ENCODE measurements around the gene PPIL4. TPM values are rescaled to one million over a fixed set of nuclear protein-coding genes. Genes with fewer than 3 reads are reported as not detected.

PPIL4 gene
- total RNA-seq, 1 experiment from 2014 or later, result 36.9 TPM

DNA sequence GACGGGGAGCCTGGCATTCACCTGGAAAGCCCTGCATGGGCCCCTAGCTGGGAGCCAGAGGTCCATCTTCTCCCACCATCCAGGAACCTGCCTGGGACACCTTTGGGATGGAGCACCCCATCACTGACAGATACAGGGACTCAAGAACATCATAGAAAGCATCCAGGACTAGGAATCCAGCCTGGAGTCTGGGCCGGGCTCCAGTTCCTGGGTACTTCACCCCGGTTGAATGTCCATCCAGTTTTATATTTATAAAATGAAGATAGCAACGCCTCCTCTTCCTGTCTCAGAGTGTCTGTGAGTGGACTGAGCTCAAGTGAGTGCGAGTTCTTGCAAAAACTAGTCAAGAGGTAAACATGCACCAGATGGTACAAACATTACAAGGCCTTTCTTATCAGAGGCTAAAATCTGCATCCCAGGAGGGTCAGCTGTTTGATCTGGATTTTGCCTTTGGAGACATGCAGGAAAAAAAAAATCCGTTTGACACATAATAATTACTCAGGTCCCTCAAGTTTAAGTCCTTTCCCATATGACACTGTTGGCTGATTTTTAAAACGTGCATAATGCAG, 88.4 kb downstream of the PPIL4 start:
- H3K79me2 ChIP-seq (ENCODE audit: insufficient read depth, low read length), result no peaks in the 10 kb centered on the region
- H3K4me2 ChIP-seq (ENCODE audit: insufficient read depth, insufficient read length, low read length), result no peak overlapping the region
- Mint-ChIP-seq H3K4me3 (no peak overlapping the region), H3K4me1 (no peaks in the 10 kb centered on the region), H3K27ac (no peak overlapping the region), H3K36me3 (ENCODE audit: insufficient read depth in 1 of 3, low read depth in 3 of 3) (no peaks in the 10 kb centered on the region), H3K9me3 (no peaks in the 10 kb centered on the region), H3K27me3 (ENCODE audit: low read depth) (peaks cover 26% of the 10 kb centered on the region)
- no peak overlapping the region for H3K9ac ChIP-seq (ENCODE audit: extremely low read depth, insufficient read length, low read length)
- no peak overlapping the region for H2BK5ac ChIP-seq (ENCODE audit: insufficient read length, low read length)
- H3K23me2 ChIP-seq (ENCODE audit: insufficient read length, low read depth, low read length, poor library complexity, severe bottlenecking), result no peaks in the 10 kb centered on the region
- no peak overlapping the region for H3K14ac ChIP-seq (ENCODE audit: insufficient read depth, low read length)
- no peak overlapping the region for H3K23ac ChIP-seq (ENCODE audit: insufficient read length, low read depth, low read length)
- no peak overlapping the region for H3K27ac ChIP-seq (ENCODE audit: insufficient read length, low read depth, low read length)
- no peak overlapping the region for H4K8ac ChIP-seq (replicated peaks; ENCODE audit: insufficient read length, low read depth, low read length)
- H3K27me3 ChIP-seq (ENCODE audit: insufficient read depth, low read length), result no peaks in the 10 kb centered on the region; the same call in 1 of the 2 replicates
- H2BK15ac ChIP-seq (ENCODE audit: low read depth, low read length), result no peak overlapping the region
- H3K4ac ChIP-seq (ENCODE audit: low read depth, low read length), result no peak overlapping the region
- no CpG with 5 or more reads among the region's 7 CpGs for WGBS (ENCODE audit: extremely low coverage, insufficient read length, low lambda C conversion rate)
- no peak overlapping the region for H3K56ac ChIP-seq (ENCODE audit: insufficient read length, low read depth, low read length)
- no peak overlapping the region for H2BK120ac ChIP-seq (ENCODE audit: low read depth, low read length, poor library complexity, severe bottlenecking)
- H2BK12ac ChIP-seq (ENCODE audit: insufficient read length, low read depth, low read length), result no peak overlapping the region
- no peak overlapping the region for H4K5ac ChIP-seq (ENCODE audit: insufficient read length, low read depth, low read length)
- no peak overlapping the region for H2AK5ac ChIP-seq (ENCODE audit: insufficient read length, low read length)
- TF ChIP-seq, protein P1, sequence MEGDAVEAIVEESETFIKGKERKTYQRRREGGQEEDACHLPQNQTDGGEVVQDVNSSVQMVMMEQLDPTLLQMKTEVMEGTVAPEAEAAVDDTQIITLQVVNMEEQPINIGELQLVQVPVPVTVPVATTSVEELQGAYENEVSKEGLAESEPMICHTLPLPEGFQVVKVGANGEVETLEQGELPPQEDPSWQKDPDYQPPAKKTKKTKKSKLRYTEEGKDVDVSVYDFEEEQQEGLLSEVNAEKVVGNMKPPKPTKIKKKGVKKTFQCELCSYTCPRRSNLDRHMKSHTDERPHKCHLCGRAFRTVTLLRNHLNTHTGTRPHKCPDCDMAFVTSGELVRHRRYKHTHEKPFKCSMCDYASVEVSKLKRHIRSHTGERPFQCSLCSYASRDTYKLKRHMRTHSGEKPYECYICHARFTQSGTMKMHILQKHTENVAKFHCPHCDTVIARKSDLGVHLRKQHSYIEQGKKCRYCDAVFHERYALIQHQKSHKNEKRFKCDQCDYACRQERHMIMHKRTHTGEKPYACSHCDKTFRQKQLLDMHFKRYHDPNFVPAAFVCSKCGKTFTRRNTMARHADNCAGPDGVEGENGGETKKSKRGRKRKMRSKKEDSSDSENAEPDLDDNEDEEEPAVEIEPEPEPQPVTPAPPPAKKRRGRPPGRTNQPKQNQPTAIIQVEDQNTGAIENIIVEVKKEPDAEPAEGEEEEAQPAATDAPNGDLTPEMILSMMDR (conservative IDR thresholded peaks at IDR 0.05), result no peak
- no peaks in the 10 kb centered on the region for H3K9me3 ChIP-seq (ENCODE audit: control insufficient read depth, low read depth, low read length)
- no peaks in the 10 kb centered on the region for H4K20me1 ChIP-seq (ENCODE audit: control insufficient read depth, insufficient read depth, insufficient read length)
- no peak overlapping the region for H3T11ph ChIP-seq (ENCODE audit: low read length)
- no peak for DNase-seq
- H3K79me1 ChIP-seq (ENCODE audit: insufficient read depth, low read depth, low read length, poor library complexity, severe bottlenecking), result no peaks in the 10 kb centered on the region
- no peak overlapping the region for H2AFZ ChIP-seq (ENCODE audit: low read length)
- no peak overlapping the region for H3K18ac ChIP-seq (ENCODE audit: insufficient read length, low read depth, low read length)
- no peaks in the 10 kb centered on the region for H3K4me1 ChIP-seq (ENCODE audit: insufficient read depth, low read length)
- no peak overlapping the region for H2BK20ac ChIP-seq (ENCODE audit: low read depth, low read length, poor library complexity, severe bottlenecking)
- H4K91ac ChIP-seq (ENCODE audit: insufficient read length, low read depth, low read length), result no peak overlapping the region

All from H9 (cell line).